Fibroblast of upper back skin (primary cell): Measurements from ENCODE around the gene CENPP.

Source experiments
- DNase-seq: peaks from one replicate; pipeline ENCODE4 v3.0.0-alpha.2; 2013

Gene CENPP

GRCh38 chr9:92644278-92644677 lies 318.5 kb downstream of the CENPP start:
- no peak for DNase-seq

- DNase-seq, result no peak
These were observed 319.3 kb downstream of the CENPP start for GRCh38 chr9:92645041-92645440.

- DNase-seq, result no peak
These were observed 322.1 kb downstream of the CENPP start for GRCh38 chr9:92647671-92648473.

GRCh38 chr9:92648474-92648971 lies 322.8 kb downstream of the CENPP start:
- DNase-seq, result no peak

- DNase-seq, result no peak
These were observed 323.3 kb downstream of the CENPP start for GRCh38 chr9:92649007-92649406.

GRCh38 chr9:92650296-92650695 lies 324.5 kb downstream of the CENPP start:
- DNase-seq, result no peak

GRCh38 chr9:92650839-92651621 lies 325.3 kb downstream of the CENPP start:
- DNase-seq, result no peak

GRCh38 chr9:92652461-92652860 lies 326.7 kb downstream of the CENPP start:
- no peak for DNase-seq

- DNase-seq, result no peak
These were observed 328.9 kb downstream of the CENPP start for GRCh38 chr9:92654481-92655301.

- no peak for DNase-seq
These were observed 329.6 kb downstream of the CENPP start for GRCh38 chr9:92655366-92655765.

GRCh38 chr9:92655896-92656536 lies 330.3 kb downstream of the CENPP start:
- no peak for DNase-seq

- DNase-seq, result no peak
These were observed 330.8 kb downstream of the CENPP start for GRCh38 chr9:92656537-92656925.

- DNase-seq, result no peak
These were observed 331.7 kb downstream of the CENPP start for GRCh38 chr9:92657296-92658094.

GRCh38 chr9:92658176-92658575 lies 332.4 kb downstream of the CENPP start:
- no peak for DNase-seq

- no peak for DNase-seq
These were observed 332.9 kb downstream of the CENPP start for GRCh38 chr9:92658611-92659010.

- no peak for DNase-seq
These were observed 333.8 kb downstream of the CENPP start for GRCh38 chr9:92659601-92660000.

- no peak for DNase-seq
These were observed 334.5 kb downstream of the CENPP start for GRCh38 chr9:92660266-92660665.

- DNase-seq, result no peak
These were observed 335.4 kb downstream of the CENPP start for GRCh38 chr9:92661127-92661526.

- DNase-seq, result no peak
These were observed 336.0 kb downstream of the CENPP start for GRCh38 chr9:92661743-92662142.

- DNase-seq, result no peak
These were observed 337.4 kb downstream of the CENPP start for GRCh38 chr9:92663126-92663525.

GRCh38 chr9:92663951-92664350 lies 338.2 kb downstream of the CENPP start:
- DNase-seq, result no peak
